ENCODE results near the gene MUS81.

Gene MUS81

GRCh38 chr11:65884716-65885092 is 24.5 kb downstream of the MUS81 start:
- H3K4me3 ChIP-seq (ENCODE audit: low read length in 2 of 2): peak overlapping the region in 1 of 2 donors; percentile 20
- H3K36me3 ChIP-seq (ENCODE audit: control insufficient read depth in 2 of 2, insufficient read depth in 2 of 2, low read length in 2 of 2): peaks cover 15 to 28% of the 10 kb centered on the region in 2 donors
- peaks cover 23 to 29% of the 10 kb centered on the region in 2 donors for H3K4me1 ChIP-seq (ENCODE audit: control insufficient read depth in 2 of 2, insufficient read depth in 2 of 2, low read length in 2 of 2)
- H3K27ac ChIP-seq (ENCODE audit: low read depth in 2 of 2, low read length in 2 of 2): no peak overlapping the region
- no peaks in the 10 kb centered on the region for H3K9me3 ChIP-seq (ENCODE audit: control insufficient read depth in 2 of 2, low read length in 2 of 2)
- no peak overlapping the region for H3K9ac ChIP-seq (ENCODE audit: low read depth in 1 of 2, low read length in 2 of 2)
- H3K27me3 ChIP-seq (ENCODE audit: control insufficient read depth in 2 of 2, insufficient read depth in 2 of 2, low read length in 2 of 2): no peaks in the 10 kb centered on the region

DNA sequence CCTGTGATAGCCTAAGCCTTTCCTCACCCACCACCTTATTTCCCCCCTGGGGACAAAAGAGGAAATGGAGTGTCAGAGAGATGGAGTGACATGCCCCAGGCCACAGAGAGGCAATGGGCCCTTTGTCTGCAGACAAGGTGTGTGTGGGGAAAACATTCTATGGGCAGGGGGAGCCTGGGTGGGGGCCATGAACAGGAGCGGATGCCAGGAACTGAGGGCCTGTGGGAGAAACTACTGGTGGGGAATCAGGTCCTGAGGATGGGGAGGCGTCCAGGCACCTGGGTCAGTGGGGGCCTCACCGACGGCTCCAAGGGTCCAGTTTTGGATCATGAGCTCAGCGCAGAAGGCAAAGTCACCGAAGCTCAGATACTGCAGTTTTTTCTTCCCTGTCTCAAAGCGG is 25.0 kb downstream of the MUS81 start:
- Histone ChIP-seq H3K27me3 (ENCODE audit: control insufficient read depth in 2 of 2, insufficient read depth in 2 of 2, low read length in 2 of 2) (no peaks in the 10 kb centered on the region), H3K4me1 (ENCODE audit: control insufficient read depth in 2 of 2, insufficient read depth in 2 of 2, low read length in 2 of 2) (peaks cover 29 to 35% of the 10 kb centered on the region in 2 donors), H3K27ac (ENCODE audit: low read depth in 2 of 2, low read length in 2 of 2) (no peak overlapping the region), H3K9me3 (ENCODE audit: control insufficient read depth in 2 of 2, low read length in 2 of 2) (no peaks in the 10 kb centered on the region), H3K36me3 (ENCODE audit: control insufficient read depth in 2 of 2, insufficient read depth in 2 of 2, low read length in 2 of 2) (peaks cover 15 to 28% of the 10 kb centered on the region in 2 donors), H3K4me3 (ENCODE audit: low read length in 2 of 2) (peak overlapping the region in 1 of 2 donors; percentile 20), H3K9ac (ENCODE audit: low read depth in 1 of 2, low read length in 2 of 2) (no peak overlapping the region)

- H3K4me1 ChIP-seq (ENCODE audit: control insufficient read depth in 2 of 2, insufficient read depth in 2 of 2, low read length in 2 of 2): peaks cover 34 to 39% of the 10 kb centered on the region in 2 donors
- H3K27ac ChIP-seq (ENCODE audit: low read depth in 2 of 2, low read length in 2 of 2): peak overlapping the region in 1 of 2 donors; percentile 38
- no peak overlapping the region for H3K9ac ChIP-seq (ENCODE audit: low read depth in 1 of 2, low read length in 2 of 2)
- no peak overlapping the region for H3K4me3 ChIP-seq (ENCODE audit: low read length in 2 of 2)
- H3K27me3 ChIP-seq (ENCODE audit: control insufficient read depth in 2 of 2, insufficient read depth in 2 of 2, low read length in 2 of 2): no peaks in the 10 kb centered on the region
- peaks cover 15 to 28% of the 10 kb centered on the region in 2 donors for H3K36me3 ChIP-seq (ENCODE audit: control insufficient read depth in 2 of 2, insufficient read depth in 2 of 2, low read length in 2 of 2)
- H3K9me3 ChIP-seq (ENCODE audit: control insufficient read depth in 2 of 2, low read length in 2 of 2): no peaks in the 10 kb centered on the region
Measured at GRCh38 chr11:65885808-65886536, 25.7 kb downstream of the MUS81 start.

GRCh38 chr11:65886826-65887722 is 26.8 kb downstream of the MUS81 start:
- Histone ChIP-seq H3K36me3 (ENCODE audit: control insufficient read depth in 2 of 2, insufficient read depth in 2 of 2, low read length in 2 of 2) (peaks cover 15 to 28% of the 10 kb centered on the region in 2 donors), H3K4me3 (ENCODE audit: low read length in 2 of 2) (peak overlapping the region; percentile 85 to 90), H3K27ac (ENCODE audit: low read depth in 2 of 2, low read length in 2 of 2) (no peak overlapping the region), H3K4me1 (ENCODE audit: control insufficient read depth in 2 of 2, insufficient read depth in 2 of 2, low read length in 2 of 2) (peaks cover 44 to 48% of the 10 kb centered on the region in 2 donors), H3K27me3 (ENCODE audit: control insufficient read depth in 2 of 2, insufficient read depth in 2 of 2, low read length in 2 of 2) (no peaks in the 10 kb centered on the region), H3K9me3 (ENCODE audit: control insufficient read depth in 2 of 2, low read length in 2 of 2) (no peaks in the 10 kb centered on the region), H3K9ac (ENCODE audit: low read depth in 1 of 2, low read length in 2 of 2) (peak overlapping the region; percentile 84 to 85)

DNA sequence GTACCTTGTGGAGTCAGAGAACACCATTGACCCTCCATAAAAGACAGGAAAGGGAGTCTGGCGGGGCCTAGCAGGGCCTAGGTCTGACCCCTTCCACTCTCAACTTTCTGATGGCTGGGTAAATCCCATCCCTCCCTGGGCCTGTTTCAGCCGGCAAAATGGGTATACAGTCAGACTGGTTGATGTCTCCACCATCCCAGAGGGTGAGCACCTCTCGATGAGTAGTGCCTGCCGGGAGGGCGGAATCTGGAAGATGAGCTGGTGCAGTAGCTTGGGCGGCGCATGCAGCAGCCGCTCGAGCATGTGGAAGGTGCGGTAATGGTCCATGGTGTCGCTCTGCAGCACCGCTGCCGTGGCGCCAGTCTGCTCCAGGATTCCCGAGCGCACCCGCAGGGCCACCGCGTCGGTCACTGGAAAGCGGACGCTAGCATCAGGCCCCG is 27.5 kb downstream of the MUS81 start:
- no peaks in the 10 kb centered on the region for H3K27me3 ChIP-seq (ENCODE audit: control insufficient read depth in 2 of 2, insufficient read depth in 2 of 2, low read length in 2 of 2)
- H3K9ac ChIP-seq (ENCODE audit: low read depth in 1 of 2, low read length in 2 of 2): peak overlapping the region; percentile 84 to 85
- H3K4me3 ChIP-seq (ENCODE audit: low read length in 2 of 2): peak overlapping the region; percentile 85 to 90
- H3K9me3 ChIP-seq (ENCODE audit: control insufficient read depth in 2 of 2, low read length in 2 of 2): no peaks in the 10 kb centered on the region
- peaks cover 47 to 48% of the 10 kb centered on the region in 2 donors for H3K4me1 ChIP-seq (ENCODE audit: control insufficient read depth in 2 of 2, insufficient read depth in 2 of 2, low read length in 2 of 2)
- H3K36me3 ChIP-seq (ENCODE audit: control insufficient read depth in 2 of 2, insufficient read depth in 2 of 2, low read length in 2 of 2): peaks cover 9 to 25% of the 10 kb centered on the region in 2 donors
- H3K27ac ChIP-seq (ENCODE audit: low read depth in 2 of 2, low read length in 2 of 2): peak overlapping the region; percentile 91 to 95

DNA sequence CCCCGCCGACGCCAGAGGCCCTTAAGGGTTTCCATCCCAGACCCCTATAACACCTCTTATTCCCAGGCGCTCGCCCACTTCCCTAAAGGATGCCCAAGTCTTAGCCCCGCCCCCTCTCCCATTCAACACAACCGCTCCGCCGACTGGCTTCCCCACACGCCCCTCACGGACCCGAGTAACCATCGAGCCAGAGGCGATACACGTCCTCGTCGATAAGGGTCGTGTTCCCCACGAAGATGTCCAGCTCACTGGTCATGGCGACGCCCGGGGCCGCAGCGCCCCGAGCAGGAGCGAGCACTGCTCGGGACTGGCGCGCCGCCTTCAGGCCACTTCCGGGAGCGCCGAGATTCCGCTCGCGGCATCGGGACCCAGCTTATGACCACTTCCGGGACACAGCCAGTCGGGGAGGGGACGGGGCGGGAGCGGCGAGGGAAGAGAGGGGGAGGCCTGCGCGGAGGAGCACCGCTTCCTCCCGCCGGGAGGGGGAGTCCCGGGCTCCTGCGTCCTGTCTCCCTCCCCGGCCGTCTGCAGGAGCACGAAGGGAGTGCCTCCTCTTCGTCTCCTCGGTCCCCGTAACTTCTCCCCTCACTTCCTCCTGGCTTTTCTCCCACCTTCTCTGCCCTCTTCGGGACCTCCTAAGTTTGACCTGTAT is 28.1 kb downstream of the MUS81 start, which contains the start of gene FIBP:
TSS of gene FIBP (minus strand) at position 309 of the 652 bp plus-strand sequence. CDS start at position 256, 53 bp downstream.
- Histone ChIP-seq H3K27me3 (ENCODE audit: control insufficient read depth in 2 of 2, insufficient read depth in 2 of 2, low read length in 2 of 2) (no peaks in the 10 kb centered on the region), H3K36me3 (ENCODE audit: control insufficient read depth in 2 of 2, insufficient read depth in 2 of 2, low read length in 2 of 2) (peaks cover 9 to 21% of the 10 kb centered on the region in 2 donors), H3K9me3 (ENCODE audit: control insufficient read depth in 2 of 2, low read length in 2 of 2) (no peaks in the 10 kb centered on the region), H3K9ac (ENCODE audit: low read depth in 1 of 2, low read length in 2 of 2) (peak within 1 kb of the TSS; percentile 87 to 94), H3K4me1 (ENCODE audit: control insufficient read depth in 2 of 2, insufficient read depth in 2 of 2, low read length in 2 of 2) (peaks cover 47 to 48% of the 10 kb centered on the region in 2 donors), H3K4me3 (ENCODE audit: low read length in 2 of 2) (peak within 1 kb of the TSS; percentile 85 to 90), H3K27ac (ENCODE audit: low read depth in 2 of 2, low read length in 2 of 2) (peak within 1 kb of the TSS; percentile 91 to 95)

GRCh38 chr11:65890324-65891218 is 30.3 kb downstream of the MUS81 start, which contains the start of gene CCDC85B:
Gene CCDC85B, plus strand, starts transcription at chr11:65890673. Its CDS starts 111 bp downstream, at chr11:65890784.
- Histone ChIP-seq H3K9ac (ENCODE audit: low read depth in 1 of 2, low read length in 2 of 2) (peak within 1 kb of the TSS; percentile 74 to 81), H3K27me3 (ENCODE audit: control insufficient read depth in 2 of 2, insufficient read depth in 2 of 2, low read length in 2 of 2) (no peaks in the 10 kb centered on the region), H3K4me1 (ENCODE audit: control insufficient read depth in 2 of 2, insufficient read depth in 2 of 2, low read length in 2 of 2) (peaks cover 43 to 47% of the 10 kb centered on the region in 2 donors), H3K27ac (ENCODE audit: low read depth in 2 of 2, low read length in 2 of 2) (peak within 1 kb of the TSS; percentile 91 to 95), H3K4me3 (ENCODE audit: low read length in 2 of 2) (peak within 1 kb of the TSS; percentile 73 to 90), H3K36me3 (ENCODE audit: control insufficient read depth in 2 of 2, insufficient read depth in 2 of 2, low read length in 2 of 2) (peaks cover 4 to 8% of the 10 kb centered on the region in 2 donors), H3K9me3 (ENCODE audit: control insufficient read depth in 2 of 2, low read length in 2 of 2) (no peaks in the 10 kb centered on the region)

DNA sequence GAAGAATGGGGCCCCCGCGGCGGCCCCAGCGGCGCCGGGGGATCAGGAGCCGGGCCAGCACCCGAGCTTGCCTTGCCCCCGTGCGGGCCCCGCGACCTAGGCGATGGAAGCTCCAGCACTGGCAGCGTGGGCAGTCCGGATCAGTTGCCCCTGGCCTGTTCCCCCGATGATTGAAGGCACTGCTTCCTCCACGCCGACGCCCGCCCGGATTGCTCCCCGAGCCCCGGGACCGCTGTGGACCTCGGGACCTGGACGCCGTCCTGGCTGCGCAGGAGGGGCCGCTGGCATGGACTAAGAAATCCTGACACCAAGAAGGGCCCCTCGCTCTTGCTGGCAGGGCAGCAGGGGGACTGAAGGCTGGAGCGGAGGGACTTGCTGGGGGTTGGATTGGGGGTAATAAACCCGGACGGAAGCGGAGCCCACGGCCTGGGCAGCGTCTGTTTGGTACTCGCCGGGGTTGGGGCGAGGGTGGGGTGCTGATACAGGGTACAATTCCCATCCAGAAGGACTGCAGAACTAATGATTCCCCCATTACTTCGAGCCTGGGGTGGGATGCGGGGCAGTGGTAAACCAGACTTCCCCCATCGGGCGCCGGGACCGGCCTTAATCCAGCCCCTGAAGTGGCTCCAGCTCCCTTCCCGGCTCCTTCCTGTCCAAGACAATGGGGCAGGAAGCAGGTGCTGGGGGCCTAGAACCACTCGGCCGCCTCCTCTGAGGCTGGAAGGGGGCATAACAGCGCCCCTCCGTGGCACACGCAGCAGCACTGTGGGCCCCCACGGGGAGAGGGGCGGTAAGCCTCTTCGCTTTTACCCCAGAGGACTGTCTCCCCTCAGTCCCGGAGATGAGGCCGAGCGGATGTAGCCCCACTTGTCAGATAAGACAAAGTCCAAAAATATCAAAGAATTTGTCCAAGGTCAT is 31.2 kb downstream of the MUS81 start:
- peak overlapping the region; percentile 73 to 75 for H3K4me3 ChIP-seq (ENCODE audit: low read length in 2 of 2)
- H3K9ac ChIP-seq (ENCODE audit: low read depth in 1 of 2, low read length in 2 of 2): peak overlapping the region; percentile 74 to 81
- H3K27ac ChIP-seq (ENCODE audit: low read depth in 2 of 2, low read length in 2 of 2): peak overlapping the region; percentile 91 to 95
- H3K4me1 ChIP-seq (ENCODE audit: control insufficient read depth in 2 of 2, insufficient read depth in 2 of 2, low read length in 2 of 2): peaks cover 43 to 47% of the 10 kb centered on the region in 2 donors
- H3K36me3 ChIP-seq (ENCODE audit: control insufficient read depth in 2 of 2, insufficient read depth in 2 of 2, low read length in 2 of 2): peaks cover 2% of the 10 kb centered on the region in 2 donors
- no peaks in the 10 kb centered on the region for H3K27me3 ChIP-seq (ENCODE audit: control insufficient read depth in 2 of 2, insufficient read depth in 2 of 2, low read length in 2 of 2)
- H3K9me3 ChIP-seq (ENCODE audit: control insufficient read depth in 2 of 2, low read length in 2 of 2): no peaks in the 10 kb centered on the region

All from mucosa of rectum (tissue), 2 donors.